ENCODE measurements around the gene TRIM24. TPM values are rescaled to one million over a fixed set of nuclear protein-coding genes. Genes with fewer than 3 reads are reported as not detected.

Gene TRIM24
- total RNA-seq, 2 experiments from 2014 or later, result 14.1 to 16.0 TPM

DNA sequence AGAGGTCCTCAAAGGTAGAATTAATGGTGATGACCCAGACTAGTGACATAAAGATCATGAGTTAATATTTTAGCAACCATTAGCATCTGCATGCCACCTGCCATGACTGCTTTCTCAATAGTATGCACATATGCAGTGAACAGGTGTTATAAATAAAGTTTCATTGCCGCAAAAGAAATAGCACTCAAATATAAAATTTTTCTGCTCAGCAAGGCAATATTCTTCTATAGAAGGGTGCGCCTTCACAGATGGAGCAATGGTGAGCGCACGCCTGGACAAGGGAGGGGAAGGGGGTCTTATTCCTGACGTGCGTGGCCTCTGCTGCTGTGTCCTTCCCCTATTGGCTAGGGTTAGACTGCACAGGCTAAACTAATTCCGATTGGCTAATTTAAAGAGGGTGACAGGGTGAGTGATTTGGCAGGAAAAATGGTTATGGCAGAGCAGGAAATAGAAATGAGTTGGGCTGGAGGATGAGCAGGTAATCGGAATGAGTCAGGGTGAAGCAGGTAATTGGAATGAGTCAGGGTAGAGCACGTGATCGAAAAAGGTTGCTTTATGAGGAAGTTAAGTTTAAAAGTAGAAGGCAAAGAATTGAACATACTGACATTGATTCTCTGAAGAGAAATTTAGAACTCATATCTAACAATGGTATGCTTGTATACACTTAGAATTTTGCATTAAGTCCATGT lies 24.7 kb upstream of the TRIM24 start:
- ChIA-PET CTCF (interaction anchor here (0.6 kb wide), 1 partner anchor 9 kb away, joined by 4 read pairs; no protein-coding TSS in a partner anchor), POLR2A (no interaction called here)
- Histone ChIP-seq H3K4me1 (ENCODE audit: insufficient read depth, low read length) (no peaks in the 10 kb centered on the region), H3K27ac (ENCODE audit: low read depth in 1 of 2, low read length in 2 of 2) (no peak overlapping the region), H3K27me3 (ENCODE audit: control insufficient read depth in 1 of 2, insufficient read depth in 2 of 2, low read length in 2 of 2) (peaks cover 0 to 4% of the 10 kb centered on the region in 2 experiments), H3K9me3 (ENCODE audit: control insufficient read depth in 1 of 2, insufficient read depth in 1 of 2, low read length in 2 of 2) (peaks cover 5 to 9% of the 10 kb centered on the region in 2 experiments), H3K36me3 (ENCODE audit: insufficient read depth, low read length) (no peaks in the 10 kb centered on the region), H3K4me3 (ENCODE audit: low read length) (no peak overlapping the region)
- ATAC-seq (ENCODE audit: poor library complexity) (no peak), DNase-seq (no peak)
- intact Hi-C loops (cut with DNase I, micrococcal nuclease), result no loop called here
- TF ChIP-seq, protein P1, sequence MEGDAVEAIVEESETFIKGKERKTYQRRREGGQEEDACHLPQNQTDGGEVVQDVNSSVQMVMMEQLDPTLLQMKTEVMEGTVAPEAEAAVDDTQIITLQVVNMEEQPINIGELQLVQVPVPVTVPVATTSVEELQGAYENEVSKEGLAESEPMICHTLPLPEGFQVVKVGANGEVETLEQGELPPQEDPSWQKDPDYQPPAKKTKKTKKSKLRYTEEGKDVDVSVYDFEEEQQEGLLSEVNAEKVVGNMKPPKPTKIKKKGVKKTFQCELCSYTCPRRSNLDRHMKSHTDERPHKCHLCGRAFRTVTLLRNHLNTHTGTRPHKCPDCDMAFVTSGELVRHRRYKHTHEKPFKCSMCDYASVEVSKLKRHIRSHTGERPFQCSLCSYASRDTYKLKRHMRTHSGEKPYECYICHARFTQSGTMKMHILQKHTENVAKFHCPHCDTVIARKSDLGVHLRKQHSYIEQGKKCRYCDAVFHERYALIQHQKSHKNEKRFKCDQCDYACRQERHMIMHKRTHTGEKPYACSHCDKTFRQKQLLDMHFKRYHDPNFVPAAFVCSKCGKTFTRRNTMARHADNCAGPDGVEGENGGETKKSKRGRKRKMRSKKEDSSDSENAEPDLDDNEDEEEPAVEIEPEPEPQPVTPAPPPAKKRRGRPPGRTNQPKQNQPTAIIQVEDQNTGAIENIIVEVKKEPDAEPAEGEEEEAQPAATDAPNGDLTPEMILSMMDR (IDR thresholded peaks at IDR 0.05), result no peak
- no peaks in the 10 kb centered on the region for H3K36me3 Mint-ChIP-seq (ENCODE audit: low read depth)
- H3K27ac Mint-ChIP-seq, result no peak overlapping the region
- H3K9me3 Mint-ChIP-seq, result peaks cover 13% of the 10 kb centered on the region
- peaks cover 8% of the 10 kb centered on the region for H3K27me3 Mint-ChIP-seq
- H3K4me1 Mint-ChIP-seq (ENCODE audit: low read depth), result no peaks in the 10 kb centered on the region
- no peak overlapping the region for H3K4me3 Mint-ChIP-seq

DNA sequence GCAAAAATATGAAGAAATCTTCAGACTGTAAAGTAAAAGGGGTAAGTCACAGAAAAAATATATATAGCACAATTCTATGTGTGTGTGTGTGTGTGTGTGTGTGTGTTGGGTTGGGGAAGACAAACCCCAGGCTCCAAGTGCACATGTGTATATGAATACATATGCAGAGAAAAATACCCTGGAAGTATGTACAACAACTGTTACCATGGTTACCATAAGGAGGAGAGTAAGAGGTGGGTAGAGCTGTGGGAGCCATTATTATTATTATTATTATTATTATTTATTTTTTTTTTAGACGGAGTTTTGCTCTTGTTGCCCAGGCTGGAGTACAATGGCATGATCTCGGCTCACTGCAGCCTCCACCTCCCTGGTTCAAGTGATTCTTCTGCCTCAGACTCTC lies 23.7 kb upstream of the TRIM24 start:
- H3K27me3 Mint-ChIP-seq, result peaks cover 8% of the 10 kb centered on the region
- Histone ChIP-seq H3K4me3 (ENCODE audit: low read length) (no peak overlapping the region), H3K27ac (ENCODE audit: low read depth in 1 of 2, low read length in 2 of 2) (no peak overlapping the region), H3K27me3 (ENCODE audit: control insufficient read depth in 1 of 2, insufficient read depth in 2 of 2, low read length in 2 of 2) (peaks cover 0 to 4% of the 10 kb centered on the region in 2 experiments), H3K36me3 (ENCODE audit: insufficient read depth, low read length) (no peaks in the 10 kb centered on the region), H3K9me3 (ENCODE audit: control insufficient read depth in 1 of 2, insufficient read depth in 1 of 2, low read length in 2 of 2) (peaks cover 2 to 6% of the 10 kb centered on the region in 2 experiments), H3K4me1 (ENCODE audit: insufficient read depth, low read length) (no peaks in the 10 kb centered on the region)
- no peaks in the 10 kb centered on the region for H3K4me1 Mint-ChIP-seq (ENCODE audit: low read depth)
- TF ChIP-seq, protein P1 (IDR thresholded peaks at IDR 0.05), result no peak
- H3K4me3 Mint-ChIP-seq, result no peak overlapping the region
- ATAC-seq (ENCODE audit: poor library complexity), result no peak
- intact Hi-C loops (cut with DNase I, micrococcal nuclease), result no loop called here
- H3K9me3 Mint-ChIP-seq, result peaks cover 8% of the 10 kb centered on the region
- H3K27ac Mint-ChIP-seq, result no peak overlapping the region
- no peak for DNase-seq
- no peaks in the 10 kb centered on the region for H3K36me3 Mint-ChIP-seq (ENCODE audit: low read depth)
- CTCF ChIA-PET, result no interaction called here
- POLR2A ChIA-PET, result no interaction called here

DNA sequence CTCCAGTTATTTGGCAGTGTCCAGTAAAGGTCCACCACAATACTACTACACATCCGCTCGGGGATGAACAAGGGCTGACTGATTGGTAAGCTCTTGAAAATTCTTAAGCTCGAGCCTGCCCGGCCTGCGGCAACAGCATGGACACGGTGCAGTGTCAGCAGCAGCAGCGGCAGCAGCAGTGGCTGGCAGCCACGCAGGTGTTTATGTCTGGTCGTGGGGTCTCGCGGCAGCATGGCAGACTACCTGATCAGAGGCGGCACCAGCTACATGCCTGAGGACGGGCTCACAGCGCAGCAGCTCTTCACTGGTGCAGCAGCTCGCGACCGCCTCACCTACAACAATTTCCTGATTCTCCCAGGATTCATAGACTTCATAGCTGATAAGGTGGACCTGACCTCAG lies 19.6 kb upstream of the TRIM24 start:
- Mint-ChIP-seq H3K27ac (no peak overlapping the region), H3K36me3 (ENCODE audit: low read depth) (no peaks in the 10 kb centered on the region), H3K4me1 (ENCODE audit: low read depth) (no peaks in the 10 kb centered on the region), H3K27me3 (peaks cover 6% of the 10 kb centered on the region), H3K9me3 (peaks cover 2% of the 10 kb centered on the region), H3K4me3 (no peak overlapping the region)
- CTCF ChIA-PET, result no interaction called here
- H3K27ac ChIP-seq (ENCODE audit: low read depth in 1 of 2, low read length in 2 of 2), result no peak overlapping the region
- intact Hi-C loops (cut with DNase I, micrococcal nuclease), result loop anchor here in 1 of 2 experiments (10.0 kb wide), 1 partner anchor 536 kb away; no protein-coding TSS in a partner anchor
- no peak overlapping the region for H3K4me3 ChIP-seq (ENCODE audit: low read length)
- H3K27me3 ChIP-seq (ENCODE audit: control insufficient read depth in 1 of 2, insufficient read depth in 2 of 2, low read length in 2 of 2), result peaks cover 0 to 4% of the 10 kb centered on the region in 2 experiments
- H3K9me3 ChIP-seq (ENCODE audit: control insufficient read depth in 1 of 2, insufficient read depth in 1 of 2, low read length in 2 of 2), result peaks cover 0 to 12% of the 10 kb centered on the region in 2 experiments
- TF ChIP-seq, protein P1 (IDR thresholded peaks at IDR 0.05), result no peak
- no peaks in the 10 kb centered on the region for H3K4me1 ChIP-seq (ENCODE audit: insufficient read depth, low read length)
- H3K36me3 ChIP-seq (ENCODE audit: insufficient read depth, low read length), result no peaks in the 10 kb centered on the region
- DNase-seq (no peak), ATAC-seq (ENCODE audit: poor library complexity) (no peak)
- POLR2A ChIA-PET, result no interaction called here
